MCF 10A (cell line): Measurements from ENCODE around the gene ULK4. TPM values are rescaled to one million over a fixed set of nuclear protein-coding genes. Genes with fewer than 3 reads are reported as not detected.

Experiments used
- BruUV-seq: library from RNA; stranded (reverse); fragments of 400-500 nt; replicated peaks from 2 replicates; lab custom pipeline; 2021; lab: Mats Ljungman, UMichigan
- CTCF ChIA-PET: fragments of 300-600 bp; sonication (Branson Sonifier 250); formaldehyde crosslinking; extraction: SDS; loops from one replicate; lab custom pipeline; 2021; ENCODE audit warnings: antibody characterized with exemption, inconsistent platforms; lab: Yijun Ruan, JAX
- POLR2A ChIA-PET: fragments of 300-600, 350-650 bp; sonication (Branson Sonifier 250); formaldehyde crosslinking; extraction: SDS; loops from one replicate; lab custom pipeline; 2020; ENCODE audit warnings: antibody characterized with exemption, inconsistent platforms; lab: Yijun Ruan, JAX
- DNase-seq: peaks from one replicate; pipeline ENCODE4 v3.0.0-alpha.2; 2018; ENCODE audit not compliant: unreplicated experiment
- H3K27ac Mint-ChIP-seq: one replicate; pipeline ENCODE4 v1.8.0; 2022; ENCODE audit warnings: mild to moderate bottlenecking, low read depth, mixed read lengths; ENCODE audit not compliant: unreplicated experiment
- H3K27me3 Mint-ChIP-seq: one replicate; pipeline ENCODE4 v1.8.0; 2022; ENCODE audit warnings: mixed read lengths; ENCODE audit not compliant: insufficient read depth, unreplicated experiment
- H3K36me3 Mint-ChIP-seq: one replicate; pipeline ENCODE4 v1.8.0; 2022; ENCODE audit warnings: mild to moderate bottlenecking, moderate library complexity, mixed read lengths; ENCODE audit not compliant: insufficient read depth, unreplicated experiment
- H3K4me1 Mint-ChIP-seq: one replicate; pipeline ENCODE4 v1.8.0; 2022; ENCODE audit warnings: mixed read lengths; ENCODE audit not compliant: insufficient read depth, unreplicated experiment
- H3K4me3 Mint-ChIP-seq: one replicate; pipeline ENCODE4 v1.8.0; 2022; ENCODE audit warnings: mild to moderate bottlenecking, moderate library complexity, mixed read lengths; ENCODE audit not compliant: unreplicated experiment
- H3K9me3 Mint-ChIP-seq: one replicate; pipeline ENCODE4 v1.8.0; 2022; ENCODE audit warnings: mixed read lengths; ENCODE audit not compliant: unreplicated experiment
- intact Hi-C: fragments of 100-400 bp; cut with micrococcal nuclease; formaldehyde crosslinking; loops from 2 replicates; pipeline ENCODE4 v1.14.1; 2022
- total RNA-seq: library from RNA; stranded (reverse); gene quantifications from 2 replicates; pipeline ENCODE4 v1.2.3, GENCODE V29; 2022
- TF ChIP-seq, protein P1 (sequence below): fragments of 200-600 bp; IDR thresholded peaks from one replicate; pipeline ENCODE4 v1.8.0; 2022; ENCODE audit warnings: antibody characterized with exemption, mild to moderate bottlenecking; ENCODE audit not compliant: unreplicated experiment

The ULK4 gene
- total RNA-seq, 1 experiment from 2014 or later, result 7.8 TPM

DNA sequence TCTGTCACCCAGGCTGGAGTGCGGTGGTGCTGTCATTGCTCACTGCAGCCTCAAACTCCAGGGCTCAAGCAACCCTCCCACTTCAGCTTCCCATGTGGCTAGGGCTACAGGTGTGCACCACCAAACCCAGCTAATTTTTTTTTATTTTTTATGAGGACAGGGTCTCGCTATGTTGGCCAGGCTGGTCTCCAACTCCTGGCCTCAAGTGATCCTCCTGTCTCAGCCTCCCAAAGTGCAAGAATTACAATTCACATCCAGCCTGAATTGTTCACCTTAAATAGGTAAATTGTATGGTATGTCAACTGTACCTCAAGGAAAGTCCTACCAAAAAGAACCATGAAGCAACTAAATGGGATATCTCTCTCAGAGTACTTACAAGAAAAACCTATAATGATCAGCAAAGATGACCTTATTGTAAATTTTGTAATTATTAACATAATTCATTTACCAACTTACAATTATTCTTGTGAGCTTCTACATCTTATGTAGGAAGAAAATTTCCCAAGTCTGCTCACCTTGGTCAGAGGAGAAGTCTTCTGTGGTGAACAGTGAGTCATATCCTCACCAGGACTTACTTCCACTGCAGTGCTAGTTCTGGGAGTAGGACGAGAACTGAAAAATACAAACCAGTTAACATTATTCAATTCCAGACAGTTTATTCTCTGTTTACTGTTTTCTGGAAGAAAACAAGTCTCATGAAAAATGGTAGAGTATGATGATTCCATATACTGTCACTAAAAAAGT lies 54.4 kb downstream of the ULK4 start:
- TF ChIP-seq, protein P1, sequence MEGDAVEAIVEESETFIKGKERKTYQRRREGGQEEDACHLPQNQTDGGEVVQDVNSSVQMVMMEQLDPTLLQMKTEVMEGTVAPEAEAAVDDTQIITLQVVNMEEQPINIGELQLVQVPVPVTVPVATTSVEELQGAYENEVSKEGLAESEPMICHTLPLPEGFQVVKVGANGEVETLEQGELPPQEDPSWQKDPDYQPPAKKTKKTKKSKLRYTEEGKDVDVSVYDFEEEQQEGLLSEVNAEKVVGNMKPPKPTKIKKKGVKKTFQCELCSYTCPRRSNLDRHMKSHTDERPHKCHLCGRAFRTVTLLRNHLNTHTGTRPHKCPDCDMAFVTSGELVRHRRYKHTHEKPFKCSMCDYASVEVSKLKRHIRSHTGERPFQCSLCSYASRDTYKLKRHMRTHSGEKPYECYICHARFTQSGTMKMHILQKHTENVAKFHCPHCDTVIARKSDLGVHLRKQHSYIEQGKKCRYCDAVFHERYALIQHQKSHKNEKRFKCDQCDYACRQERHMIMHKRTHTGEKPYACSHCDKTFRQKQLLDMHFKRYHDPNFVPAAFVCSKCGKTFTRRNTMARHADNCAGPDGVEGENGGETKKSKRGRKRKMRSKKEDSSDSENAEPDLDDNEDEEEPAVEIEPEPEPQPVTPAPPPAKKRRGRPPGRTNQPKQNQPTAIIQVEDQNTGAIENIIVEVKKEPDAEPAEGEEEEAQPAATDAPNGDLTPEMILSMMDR, result no peak
- DNase-seq, result peak; percentile 34
- Mint-ChIP-seq H3K4me1 (no peaks in the 10 kb centered on the region), H3K27me3 (no peaks in the 10 kb centered on the region), H3K4me3 (no peak overlapping the region), H3K36me3 (peaks cover 10% of the 10 kb centered on the region), H3K9me3 (no peaks in the 10 kb centered on the region), H3K27ac (no peak overlapping the region)
- intact Hi-C loops, result no loop called here
- ChIA-PET POLR2A (interaction anchor here (0.6 to 1.4 kb wide), 2 partner anchors 12 to 463 kb away, joined by 3 to 6 read pairs; no protein-coding TSS in a partner anchor), CTCF (interaction anchor here (0.6 to 1.0 kb wide), 2 partner anchors 70 to 195 kb away, joined by 3 read pairs; no protein-coding TSS in a partner anchor)
- BruUV-seq, result no TSS peak

DNA sequence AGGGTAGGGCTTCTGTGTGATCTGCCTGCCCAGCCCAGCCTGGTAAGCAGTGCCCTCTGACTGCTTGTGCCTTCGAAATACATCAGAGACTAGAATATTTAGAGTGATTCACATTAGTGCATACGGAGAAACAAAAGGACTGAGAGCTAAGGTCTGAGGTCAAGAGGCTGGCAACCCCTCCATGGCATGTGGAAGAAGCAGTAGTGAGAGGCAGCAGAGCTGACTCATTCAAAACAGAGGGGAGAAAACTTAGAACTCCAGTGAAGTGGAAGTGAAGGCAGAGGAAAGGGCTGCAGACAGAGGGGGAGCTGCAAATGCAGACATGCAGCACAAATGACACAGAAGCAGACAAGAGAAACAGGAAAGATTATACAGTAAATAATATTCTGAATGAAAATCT lies 61.6 kb downstream of the ULK4 start:
- ChIA-PET CTCF (interaction anchor here (0.7 to 7.7 kb wide), 6 partner anchors 20 to 1503 kb away, joined by 3 to 118 read pairs (median 3); no protein-coding TSS in a partner anchor), POLR2A (no interaction called here)
- H3K27ac Mint-ChIP-seq, result no peak overlapping the region
- H3K36me3 Mint-ChIP-seq, result peaks cover 11% of the 10 kb centered on the region
- intact Hi-C loops, result no loop called here
- H3K4me1 Mint-ChIP-seq, result no peaks in the 10 kb centered on the region
- H3K9me3 Mint-ChIP-seq, result no peaks in the 10 kb centered on the region
- TF ChIP-seq, protein P1, result no peak
- H3K27me3 Mint-ChIP-seq, result no peaks in the 10 kb centered on the region
- no peak overlapping the region for H3K4me3 Mint-ChIP-seq
- DNase-seq, result peak; percentile 0
- no TSS peak for BruUV-seq

- TF ChIP-seq, protein P1, result no peak
- intact Hi-C loops, result no loop called here
- no peaks in the 10 kb centered on the region for H3K4me1 Mint-ChIP-seq
- BruUV-seq, result no TSS peak
- H3K27ac Mint-ChIP-seq, result no peak overlapping the region
- ChIA-PET CTCF (interaction anchor here (0.6 to 7.7 kb wide), 6 partner anchors 122 to 731 kb away, joined by 3 to 118 read pairs (median 4); no protein-coding TSS in a partner anchor), POLR2A (interaction anchor here (0.7 kb wide), 2 partner anchors 203 to 1440 kb away, joined by 3 to 4 read pairs; no protein-coding TSS in a partner anchor)
- no peaks in the 10 kb centered on the region for H3K9me3 Mint-ChIP-seq
- H3K27me3 Mint-ChIP-seq, result no peaks in the 10 kb centered on the region
- no peak overlapping the region for H3K4me3 Mint-ChIP-seq
- H3K36me3 Mint-ChIP-seq, result peaks cover 11% of the 10 kb centered on the region
- no peak for DNase-seq
Measured at GRCh38 chr3:41898631-41899030, 63.3 kb downstream of the ULK4 start.

DNA sequence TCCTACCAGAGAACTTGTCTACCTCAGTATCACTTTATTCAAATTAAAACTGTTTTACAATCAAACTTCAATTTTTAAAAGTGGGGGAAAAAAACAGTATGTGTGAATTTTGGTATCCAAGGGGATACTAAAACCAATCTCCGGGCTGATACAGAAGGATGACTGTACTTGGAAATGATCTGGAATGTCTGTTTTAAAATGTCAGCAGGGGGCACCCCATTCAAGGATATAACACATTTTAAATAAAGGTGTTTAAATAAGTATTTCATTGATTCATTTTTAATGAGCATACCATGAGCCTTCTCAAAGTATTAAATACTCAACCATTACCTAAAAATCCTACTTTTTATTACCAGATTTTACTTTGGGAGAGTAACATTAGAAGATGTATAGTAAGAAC lies 67.9 kb downstream of the ULK4 start:
- CTCF ChIA-PET, result interaction anchor here (0.7 to 7.7 kb wide), 4 partner anchors 16 to 572 kb away, joined by 3 to 118 read pairs (median 4); no protein-coding TSS in a partner anchor
- BruUV-seq, result no TSS peak

More for the DNA sequence above, 67.9 kb downstream of the ULK4 start:
- H3K4me3 Mint-ChIP-seq, result no peak overlapping the region
- H3K9me3 Mint-ChIP-seq, result peaks cover 14% of the 10 kb centered on the region
- peaks cover 11% of the 10 kb centered on the region for H3K36me3 Mint-ChIP-seq
- H3K27me3 Mint-ChIP-seq, result no peaks in the 10 kb centered on the region
- TF ChIP-seq, protein P1, result peak; percentile 40
- no peak overlapping the region for H3K27ac Mint-ChIP-seq
- intact Hi-C loops, result loop anchor here (1.0 to 5.0 kb wide), 5 partner anchors 118 to 334 kb away; no protein-coding TSS in a partner anchor
- POLR2A ChIA-PET, result no interaction called here
- DNase-seq, result peak; percentile 65
- H3K4me1 Mint-ChIP-seq, result no peaks in the 10 kb centered on the region
